H54 (cell line): ENCODE results near the gene NUFIP1.
"Not testable (repeated sequence)": the region's sequence is repeated elsewhere in the genome, so short reads cannot be mapped to it uniquely, and the experiment has no call there.

Experiments used
- DNase-seq: peaks from one replicate; pipeline ENCODE4 v3.0.0; 2011; ENCODE audit warnings: low spot score, mixed read lengths; ENCODE audit not compliant: insufficient read length
- FAIRE-seq: peaks from 3 replicates; lab custom pipeline; 2011; peaks lifted over from hg19 to GRCh38; lab: Jason Lieb, UNC
- POLR2A ChIP-seq: IDR thresholded peaks from 2 replicates; pipeline ENCODE4 v1.6.1; 2011; ENCODE audit warnings: low read depth, mild to moderate bottlenecking, low read length

Gene NUFIP1

DNA sequence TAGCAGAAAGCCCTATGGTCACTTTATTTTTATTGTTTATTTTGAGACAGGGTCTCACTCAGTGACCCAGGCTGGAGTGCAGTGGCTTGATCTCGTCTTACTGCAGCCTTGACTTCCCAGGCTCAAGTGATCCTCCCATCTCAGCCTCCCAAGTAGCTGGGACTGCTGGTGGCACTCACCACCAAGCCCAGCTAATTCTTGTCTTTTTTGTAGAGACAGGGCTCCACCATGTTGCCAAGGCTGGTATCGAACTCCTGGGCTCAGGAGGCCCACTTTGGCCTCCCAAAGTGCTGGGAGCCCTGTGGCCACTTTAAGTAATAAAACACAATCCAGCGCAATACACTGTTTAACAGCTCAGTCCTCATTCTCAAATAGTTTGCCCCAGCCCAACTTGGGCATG lies 69.3 kb downstream of the NUFIP1 start:
- FAIRE-seq = no peak
- no peak for TF ChIP-seq POLR2A
- no peak for DNase-seq

- DNase-seq (no peak), FAIRE-seq (no peak)
- TF ChIP-seq POLR2A = no peak
These were observed 70.0 kb downstream of the NUFIP1 start for GRCh38 chr13:44919104-44919804.

- TF ChIP-seq POLR2A = peak; percentile 59
- FAIRE-seq (peak; percentile 62), DNase-seq (peak; percentile 40)
These were observed 70.8 kb downstream of the NUFIP1 start for GRCh38 chr13:44918326-44919103.

GRCh38 chr13:44917589-44918325 lies 71.5 kb downstream of the NUFIP1 start:
- DNase-seq (peak; percentile 65), FAIRE-seq (peak; percentile 61)
- no peak for TF ChIP-seq POLR2A

DNA sequence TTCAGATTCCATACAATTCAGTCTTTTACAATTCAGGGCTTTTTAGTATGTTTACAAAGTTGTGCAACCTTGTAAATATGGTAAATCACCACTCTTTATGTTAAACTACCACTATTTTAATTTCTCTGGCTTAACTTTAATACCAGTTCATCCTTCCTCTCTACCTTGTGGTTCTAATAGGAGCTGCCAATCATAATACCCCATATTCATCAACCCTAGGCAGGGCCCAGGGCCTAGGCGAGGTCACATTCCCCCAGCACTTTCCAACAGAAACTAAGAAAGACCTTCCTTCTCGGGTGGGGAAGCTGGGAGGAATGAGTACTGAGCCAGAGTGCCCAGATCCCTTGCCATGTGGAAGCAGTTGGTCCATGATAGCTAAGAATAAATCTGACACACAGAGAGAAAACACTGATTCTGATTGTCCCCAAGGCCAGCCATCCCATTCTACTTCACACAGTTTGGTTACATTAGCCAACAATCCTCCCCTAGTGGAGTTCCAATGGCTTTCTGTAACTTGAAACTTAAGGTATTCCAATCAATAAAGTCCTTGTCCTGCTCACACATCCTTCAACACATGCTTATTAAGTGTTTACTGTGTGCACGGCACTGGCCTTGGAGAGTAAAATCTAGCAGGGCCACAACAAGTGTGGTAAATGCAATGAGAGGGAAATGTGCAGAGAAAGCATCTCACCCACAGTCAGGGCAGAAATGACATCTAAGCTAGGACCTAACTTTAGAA lies 76.8 kb downstream of the NUFIP1 start:
- TF ChIP-seq POLR2A = no peak
- no peak for FAIRE-seq

GRCh38 chr13:44908712-44909111 lies 80.6 kb downstream of the NUFIP1 start:
- TF ChIP-seq POLR2A = no peak
- DNase-seq (no peak), FAIRE-seq (no peak)

More for the DNA sequence above, 76.8 kb downstream of the NUFIP1 start:
- DNase-seq = no peak

- DNase-seq (no peak), FAIRE-seq (no peak)
- TF ChIP-seq POLR2A = no peak
These were observed 81.0 kb downstream of the NUFIP1 start for GRCh38 chr13:44908266-44908665.

GRCh38 chr13:44906713-44907112 lies 82.6 kb downstream of the NUFIP1 start:
- DNase-seq = no peak
- no peak for FAIRE-seq
- no peak for TF ChIP-seq POLR2A

- DNase-seq = no peak
- no peak for FAIRE-seq
- no peak for TF ChIP-seq POLR2A
These were observed 83.0 kb downstream of the NUFIP1 start for GRCh38 chr13:44906230-44906629.

GRCh38 chr13:44905556-44905955 lies 83.7 kb downstream of the NUFIP1 start:
- no peak for TF ChIP-seq POLR2A
- DNase-seq (no peak), FAIRE-seq (no peak)

- FAIRE-seq (no peak), DNase-seq (peak; percentile 49)
- no peak for TF ChIP-seq POLR2A
These were observed 84.3 kb downstream of the NUFIP1 start for GRCh38 chr13:44904967-44905366.

DNA sequence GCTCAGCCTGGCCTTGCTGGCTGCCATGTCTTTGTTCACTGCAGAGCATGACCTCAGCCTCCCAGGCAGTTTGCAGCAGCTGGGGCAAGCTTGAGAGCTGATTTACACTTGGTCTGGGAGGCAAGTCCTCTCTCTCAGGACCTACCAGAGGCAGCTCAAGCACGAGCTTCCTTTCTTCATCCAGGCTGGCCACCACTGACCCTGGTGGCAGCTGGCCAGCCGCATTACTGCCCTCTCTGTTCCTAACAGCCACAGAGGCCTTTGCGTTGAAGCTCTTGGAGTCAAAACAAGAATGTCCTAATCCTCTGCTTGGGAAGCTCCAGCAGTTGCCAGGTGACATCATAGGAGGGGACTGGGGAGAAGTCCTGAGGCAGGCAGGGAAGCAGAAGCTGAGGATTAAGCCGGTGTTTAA lies 85.7 kb downstream of the NUFIP1 start:
- DNase-seq (no peak), FAIRE-seq (no peak)
- TF ChIP-seq POLR2A = no peak

GRCh38 chr13:44902738-44903137 lies 86.5 kb downstream of the NUFIP1 start:
- DNase-seq (no peak), FAIRE-seq (no peak)
- TF ChIP-seq POLR2A = no peak

DNA sequence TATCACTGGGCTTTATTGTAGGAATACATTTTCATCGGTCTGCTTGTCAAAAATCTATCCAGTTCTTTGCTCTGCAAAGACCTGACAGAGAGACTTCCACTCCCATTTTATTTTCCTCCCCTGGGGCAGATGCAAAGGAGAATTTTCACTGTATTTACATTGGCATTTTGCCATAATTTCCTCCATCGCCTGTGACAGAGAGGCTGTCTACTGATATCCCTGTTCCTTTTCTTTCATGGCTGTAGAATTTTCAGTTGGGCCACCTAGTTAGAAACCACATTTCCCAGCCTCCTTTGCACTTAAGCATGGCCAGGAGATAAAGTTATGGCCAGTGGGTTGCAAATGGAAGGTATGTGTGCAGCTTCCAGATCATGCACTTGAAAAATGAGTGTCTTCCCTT lies 89.3 kb downstream of the NUFIP1 start:
- FAIRE-seq (no peak), DNase-seq (no peak)
- no peak for TF ChIP-seq POLR2A

DNA sequence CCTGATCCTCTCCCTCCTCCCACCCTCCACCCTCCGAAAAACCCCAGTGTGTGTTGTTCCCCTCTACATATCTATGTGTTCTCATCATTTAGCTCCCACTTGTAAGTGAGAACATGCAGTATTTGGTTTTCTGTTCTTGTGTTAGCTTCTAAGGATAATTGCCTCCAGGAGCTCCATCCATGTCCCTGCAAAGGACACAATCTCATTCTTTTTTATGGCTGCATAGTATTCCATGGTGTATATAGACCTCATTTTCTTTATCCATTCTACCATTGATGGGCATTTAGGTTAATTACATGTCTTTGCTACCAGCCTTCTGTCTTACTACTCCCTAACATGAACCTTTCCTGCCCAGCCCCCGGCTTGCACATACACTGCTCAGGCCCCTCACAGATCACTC lies 91.0 kb downstream of the NUFIP1 start:
- not testable (repeated sequence) for DNase-seq, FAIRE-seq
